T-helper 2 cell treated with Interferon-gamma antibody and Interleukin-4, amounts not matched to agents 5 μg/mL and 100 μg/mL, for 36 hours (primary cell): ENCODE data around the gene CAPSL.

Source experiments
- DNase-seq: peaks from one replicate; pipeline ENCODE4 v3.0.0; 2021; ENCODE audit warnings: low spot score
- H3K27ac Mint-ChIP-seq: one replicate; pipeline ENCODE4 v1.8.0; 2021; ENCODE audit warnings: mild to moderate bottlenecking, mixed read lengths
- H3K27me3 Mint-ChIP-seq: one replicate; pipeline ENCODE4 v1.8.0; 2021; ENCODE audit warnings: low read depth, mixed read lengths
- H3K36me3 Mint-ChIP-seq: one replicate; pipeline ENCODE4 v1.8.0; 2021; ENCODE audit warnings: low read depth, mixed read lengths
- H3K4me1 Mint-ChIP-seq: one replicate; pipeline ENCODE4 v1.8.0; 2021; ENCODE audit warnings: low read depth, mixed read lengths
- H3K4me3 Mint-ChIP-seq: one replicate; pipeline ENCODE4 v1.8.0; 2022; ENCODE audit warnings: mild to moderate bottlenecking, moderate library complexity, mixed read lengths
- H3K9me3 Mint-ChIP-seq: one replicate; pipeline ENCODE4 v1.8.0; 2021; ENCODE audit warnings: mixed read lengths

Gene CAPSL

GRCh38 chr5:35924950-35925722, 13.3 kb downstream of the CAPSL start:
- DNase-seq, result peak; percentile 82
- H3K36me3 Mint-ChIP-seq, result peaks cover 3% of the 10 kb centered on the region
- H3K4me1 Mint-ChIP-seq, result peaks cover 28% of the 10 kb centered on the region
- peaks cover 5% of the 10 kb centered on the region for H3K9me3 Mint-ChIP-seq
- peak overlapping the region; percentile 7 for H3K27ac Mint-ChIP-seq
- peaks cover 4% of the 10 kb centered on the region for H3K27me3 Mint-ChIP-seq
- H3K4me3 Mint-ChIP-seq, result peak overlapping the region; percentile 74

- peak overlapping the region; percentile 38 for H3K27ac Mint-ChIP-seq
- peaks cover 7% of the 10 kb centered on the region for H3K36me3 Mint-ChIP-seq
- peaks cover 4% of the 10 kb centered on the region for H3K27me3 Mint-ChIP-seq
- DNase-seq, result no peak
- H3K4me1 Mint-ChIP-seq, result peaks cover 33% of the 10 kb centered on the region
- H3K4me3 Mint-ChIP-seq, result peak overlapping the region; percentile 74
- H3K9me3 Mint-ChIP-seq, result peaks cover 9% of the 10 kb centered on the region
These were observed 14.1 kb downstream of the CAPSL start for GRCh38 chr5:35924122-35924949.

- H3K9me3 Mint-ChIP-seq, result peaks cover 20% of the 10 kb centered on the region
- H3K27me3 Mint-ChIP-seq, result peaks cover 4% of the 10 kb centered on the region
- peaks cover 43% of the 10 kb centered on the region for H3K4me1 Mint-ChIP-seq
- H3K4me3 Mint-ChIP-seq, result no peak overlapping the region
- no peak overlapping the region for H3K27ac Mint-ChIP-seq
- H3K36me3 Mint-ChIP-seq, result peaks cover 16% of the 10 kb centered on the region
- DNase-seq, result no peak
These were observed 16.0 kb downstream of the CAPSL start for GRCh38 chr5:35922468-35922867.

- H3K4me1 Mint-ChIP-seq, result peaks cover 43% of the 10 kb centered on the region
- H3K27ac Mint-ChIP-seq, result no peak overlapping the region
- H3K9me3 Mint-ChIP-seq, result peaks cover 21% of the 10 kb centered on the region
- peaks cover 16% of the 10 kb centered on the region for H3K36me3 Mint-ChIP-seq
- H3K27me3 Mint-ChIP-seq, result peaks cover 4% of the 10 kb centered on the region
- H3K4me3 Mint-ChIP-seq, result no peak overlapping the region
- DNase-seq, result no peak
These were observed 16.5 kb downstream of the CAPSL start for GRCh38 chr5:35921930-35922329.

- no peak for DNase-seq
- Mint-ChIP-seq H3K9me3 (peaks cover 27% of the 10 kb centered on the region), H3K4me3 (no peak overlapping the region), H3K27ac (no peak overlapping the region), H3K36me3 (peaks cover 16% of the 10 kb centered on the region), H3K4me1 (peaks cover 40% of the 10 kb centered on the region), H3K27me3 (peaks cover 4% of the 10 kb centered on the region)
These were observed 17.5 kb downstream of the CAPSL start for GRCh38 chr5:35920890-35921289.

GRCh38 chr5:35919191-35919590, 19.2 kb downstream of the CAPSL start:
- peaks cover 28% of the 10 kb centered on the region for H3K4me1 Mint-ChIP-seq
- H3K4me3 Mint-ChIP-seq, result peak overlapping the region; percentile 14

GRCh38 chr5:35908814-35909213, 29.6 kb downstream of the CAPSL start:
- H3K4me3 Mint-ChIP-seq, result peak overlapping the region; percentile 67
- peak; percentile 43 for DNase-seq
- no peaks in the 10 kb centered on the region for H3K27me3 Mint-ChIP-seq
- peaks cover 44% of the 10 kb centered on the region for H3K4me1 Mint-ChIP-seq
- peak overlapping the region; percentile 70 for H3K27ac Mint-ChIP-seq
- peaks cover 33% of the 10 kb centered on the region for H3K9me3 Mint-ChIP-seq
- peaks cover 36% of the 10 kb centered on the region for H3K36me3 Mint-ChIP-seq

More at GRCh38 chr5:35919191-35919590, 19.2 kb downstream of the CAPSL start:
- no peaks in the 10 kb centered on the region for H3K27me3 Mint-ChIP-seq
- peaks cover 38% of the 10 kb centered on the region for H3K9me3 Mint-ChIP-seq
- H3K27ac Mint-ChIP-seq, result peak overlapping the region; percentile 80
- DNase-seq, result peak; percentile 58
- peaks cover 25% of the 10 kb centered on the region for H3K36me3 Mint-ChIP-seq

- peaks cover 39% of the 10 kb centered on the region for H3K36me3 Mint-ChIP-seq
- H3K9me3 Mint-ChIP-seq, result peaks cover 35% of the 10 kb centered on the region
- no peaks in the 10 kb centered on the region for H3K27me3 Mint-ChIP-seq
- H3K27ac Mint-ChIP-seq, result peak overlapping the region; percentile 70
- DNase-seq, result peak; percentile 36
- H3K4me3 Mint-ChIP-seq, result peak overlapping the region; percentile 67
- peaks cover 49% of the 10 kb centered on the region for H3K4me1 Mint-ChIP-seq
These were observed 30.2 kb downstream of the CAPSL start for GRCh38 chr5:35908228-35908627.

GRCh38 chr5:35904443-35905132, 33.8 kb downstream of the CAPSL start:
- peak overlapping the region; percentile 42 for H3K4me3 Mint-ChIP-seq
- peak overlapping the region; percentile 82 for H3K27ac Mint-ChIP-seq
- peaks cover 74% of the 10 kb centered on the region for H3K4me1 Mint-ChIP-seq
- peaks cover 20% of the 10 kb centered on the region for H3K36me3 Mint-ChIP-seq
- H3K9me3 Mint-ChIP-seq, result peaks cover 15% of the 10 kb centered on the region
- no peaks in the 10 kb centered on the region for H3K27me3 Mint-ChIP-seq
- DNase-seq, result peak; percentile 58

GRCh38 chr5:35903631-35904203, 34.7 kb downstream of the CAPSL start:
- Mint-ChIP-seq H3K4me1 (peaks cover 78% of the 10 kb centered on the region), H3K9me3 (peaks cover 15% of the 10 kb centered on the region), H3K27ac (peak overlapping the region; percentile 82), H3K36me3 (peaks cover 20% of the 10 kb centered on the region), H3K4me3 (peak overlapping the region; percentile 33), H3K27me3 (no peaks in the 10 kb centered on the region)
- DNase-seq, result peak; percentile 56

- Mint-ChIP-seq H3K4me3 (peak overlapping the region; percentile 33), H3K36me3 (peaks cover 20% of the 10 kb centered on the region), H3K27ac (peak overlapping the region; percentile 46), H3K4me1 (peaks cover 75% of the 10 kb centered on the region), H3K27me3 (no peaks in the 10 kb centered on the region), H3K9me3 (peaks cover 15% of the 10 kb centered on the region)
- DNase-seq, result peak; percentile 59
These were observed 36.3 kb downstream of the CAPSL start for GRCh38 chr5:35902046-35902672.

GRCh38 chr5:35900972-35901695, 37.3 kb downstream of the CAPSL start:
- H3K4me1 Mint-ChIP-seq, result peaks cover 73% of the 10 kb centered on the region
- H3K4me3 Mint-ChIP-seq, result peak overlapping the region; percentile 16
- H3K9me3 Mint-ChIP-seq, result peaks cover 15% of the 10 kb centered on the region
- H3K36me3 Mint-ChIP-seq, result peaks cover 18% of the 10 kb centered on the region
- H3K27me3 Mint-ChIP-seq, result no peaks in the 10 kb centered on the region
- peak overlapping the region; percentile 29 for H3K27ac Mint-ChIP-seq
- DNase-seq, result no peak
